HG02840 (cell line): ENCODE data around the gene EEF1G.
A peak's percentile ranks its signal among the peaks of the same experiment; 100 is the strongest.
"Not testable (repeated sequence)": the region's sequence is repeated elsewhere in the genome, so short reads cannot be mapped to it uniquely, and the experiment has no call there.

Experiments
- ATAC-seq: cut with Tn5 transposase; IDR thresholded peaks from one replicate; pipeline ENCODE4 v1.9.1; 2021; ENCODE audit warnings: mild to moderate bottlenecking, moderate library complexity, moderate number of reproducible peaks; ENCODE audit not compliant: unreplicated experiment, low FRiP score

EEF1G gene

DNA sequence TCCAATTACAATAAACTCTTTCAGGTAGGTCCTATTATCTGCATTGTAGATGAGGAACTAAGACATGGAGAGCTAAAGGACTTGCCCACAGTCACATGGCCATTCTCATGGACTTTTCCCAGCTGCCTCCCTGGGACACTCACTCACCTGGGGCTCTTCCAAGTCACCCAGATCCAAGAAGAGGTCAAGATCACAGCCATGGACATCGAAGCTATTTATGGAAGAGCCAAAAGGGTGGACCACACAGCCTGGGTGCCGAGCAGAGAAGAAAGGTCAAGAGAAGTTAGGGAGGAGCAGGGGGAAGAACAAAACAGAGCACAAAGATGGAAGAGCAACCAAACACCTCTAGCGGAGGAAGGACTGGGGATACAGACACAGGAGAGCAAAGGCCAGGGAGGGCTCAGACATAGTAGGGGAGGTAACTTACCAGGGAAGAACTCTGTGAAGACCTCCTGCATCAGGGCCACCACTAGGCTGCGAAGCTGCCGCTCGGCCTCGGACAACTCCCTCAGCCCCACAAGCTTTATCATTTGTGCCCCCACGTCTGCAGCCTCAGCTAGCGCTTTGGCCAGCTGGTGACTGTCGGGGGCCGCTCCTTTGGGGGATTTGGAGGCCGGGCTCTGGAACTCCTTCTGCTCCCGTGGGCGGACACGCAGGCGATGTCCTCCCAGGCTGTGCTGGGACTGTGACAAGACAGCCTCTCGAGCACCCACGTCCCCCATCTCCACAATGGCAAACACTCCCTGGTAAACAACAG is 7.4 kb upstream of the EEF1G start:
- no peak for ATAC-seq

DNA sequence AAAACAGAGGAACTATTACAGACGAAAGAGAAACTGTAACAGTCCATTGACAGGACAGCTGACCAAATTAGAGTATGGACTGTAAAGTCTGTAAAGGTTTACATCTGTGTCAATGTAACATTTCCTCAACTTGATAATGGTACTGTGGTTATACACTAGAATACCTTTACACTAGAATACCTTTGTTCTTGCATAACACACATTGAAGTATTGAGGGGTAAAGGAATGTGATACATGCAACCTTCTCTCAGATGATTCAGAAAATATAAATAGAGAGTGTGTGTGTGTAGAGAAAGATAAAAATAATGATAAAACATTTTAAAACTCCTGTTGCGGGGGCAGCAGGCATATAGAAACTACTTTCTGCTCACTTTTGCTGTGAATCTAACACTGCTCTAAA is 5.6 kb upstream of the EEF1G start:
- no peak for ATAC-seq

DNA sequence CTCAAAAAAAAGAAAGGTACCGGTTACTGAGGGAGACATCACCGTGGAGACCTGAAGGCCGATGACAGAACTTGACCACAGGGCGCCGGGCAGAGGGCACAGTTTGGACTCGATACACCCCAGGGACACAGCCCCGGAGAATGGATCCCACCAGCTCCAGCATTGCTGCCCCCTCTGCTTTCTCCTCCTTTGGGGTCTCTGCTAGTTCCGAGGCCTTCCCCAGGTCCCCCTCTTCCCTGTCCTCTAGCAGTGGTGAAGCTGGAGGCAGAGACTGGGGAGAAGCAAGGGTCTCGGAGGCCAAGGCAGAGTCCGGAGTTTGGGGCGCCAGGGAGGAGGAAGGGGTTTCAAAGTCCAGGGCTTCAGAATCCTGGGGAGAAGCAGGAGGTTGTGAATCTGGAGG is 4.8 kb upstream of the EEF1G start:
- no peak for ATAC-seq

DNA sequence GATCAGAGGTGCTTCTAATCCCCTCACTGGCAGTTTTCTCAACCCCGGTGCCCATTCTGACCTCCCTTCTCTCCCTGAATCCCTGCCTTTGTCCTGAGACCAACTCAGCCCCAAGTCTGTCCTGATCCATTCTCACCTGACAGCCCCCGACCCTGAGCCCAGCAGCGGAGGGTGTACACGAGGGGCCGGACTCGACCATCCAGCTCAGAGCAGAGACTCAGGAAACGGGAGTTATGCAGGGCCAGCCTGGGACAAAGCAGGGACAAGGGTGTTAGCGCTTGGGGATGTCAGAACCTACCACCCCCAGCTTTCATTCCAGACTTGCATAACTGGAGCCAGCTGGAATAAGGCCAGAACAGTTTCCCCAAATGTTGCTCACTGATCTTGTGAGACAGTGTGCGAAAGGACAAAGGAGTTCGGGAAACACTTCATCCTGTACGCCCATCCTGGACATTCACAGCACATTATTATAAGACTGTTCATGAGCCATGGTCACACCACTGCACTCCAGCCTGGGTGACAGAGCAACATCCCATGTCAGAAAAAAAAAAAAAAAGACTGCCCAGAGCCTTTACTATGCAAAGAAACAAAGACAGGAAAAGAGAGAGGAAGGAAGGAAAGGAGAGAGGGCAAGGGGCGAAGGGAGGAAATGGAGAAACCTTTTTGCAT is 3.5 kb upstream of the EEF1G start:
- no peak for ATAC-seq

DNA sequence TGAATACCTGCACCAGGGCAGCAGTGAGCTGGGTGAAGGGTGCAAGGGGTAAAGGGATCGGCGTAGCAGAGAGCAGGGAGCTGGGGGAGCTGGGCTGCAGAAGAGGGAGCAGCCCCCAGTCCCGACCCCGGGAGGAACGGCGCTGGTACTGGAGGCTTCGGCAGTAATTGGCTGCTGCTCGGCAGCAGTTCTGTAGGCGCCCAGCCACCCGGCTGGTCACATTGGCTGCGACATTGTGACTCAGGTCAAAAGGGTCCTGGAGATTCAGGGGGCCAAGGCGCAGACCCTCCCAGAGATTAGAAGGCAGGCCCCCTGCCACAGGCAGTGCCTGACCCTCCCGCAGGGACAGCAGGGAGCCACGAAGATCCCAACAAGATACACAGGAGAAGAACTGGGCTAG is 2.1 kb upstream of the EEF1G start:
- no peak for ATAC-seq

GRCh38 chr11:62575156-62575555 is 1.5 kb upstream of the EEF1G start:
- ATAC-seq = no peak

- peak; percentile 15 for ATAC-seq
Measured at GRCh38 chr11:62574363-62575071, 826 bp upstream of the EEF1G start.

DNA sequence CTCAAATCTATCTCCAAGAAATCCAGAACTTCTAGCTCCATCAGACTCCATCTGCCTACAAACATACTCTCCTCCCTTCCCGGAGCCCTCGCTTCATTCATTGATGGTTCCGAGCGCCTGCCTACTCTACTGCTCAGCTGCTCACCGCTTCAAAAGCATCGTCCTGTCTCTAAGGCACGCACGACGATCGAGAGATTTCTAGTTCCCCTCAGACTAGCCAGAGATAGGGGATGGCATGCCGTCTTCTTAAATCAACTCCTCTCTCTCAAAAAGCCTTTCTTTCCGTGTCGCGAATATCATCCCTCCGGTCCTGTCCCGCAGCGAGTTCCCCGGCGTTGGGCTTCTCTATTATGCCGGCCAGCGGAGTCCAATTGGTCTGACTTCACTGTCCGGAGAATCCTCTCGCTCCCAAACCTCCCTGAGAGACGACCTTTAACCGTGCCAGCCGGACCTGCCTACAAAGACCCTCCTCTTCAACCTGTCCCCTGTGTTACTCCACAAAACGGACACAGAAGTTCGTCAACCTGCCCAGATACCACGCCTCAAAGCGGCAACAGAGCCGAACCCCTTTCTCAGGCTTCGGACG is 592 bp downstream of the EEF1G start:
- no peak for ATAC-seq

GRCh38 chr11:62572431-62572830 is 1.3 kb downstream of the EEF1G start:
- no peak for ATAC-seq

- not testable (repeated sequence) for ATAC-seq
Measured at GRCh38 chr11:62571493-62571892, 2.2 kb downstream of the EEF1G start.

DNA sequence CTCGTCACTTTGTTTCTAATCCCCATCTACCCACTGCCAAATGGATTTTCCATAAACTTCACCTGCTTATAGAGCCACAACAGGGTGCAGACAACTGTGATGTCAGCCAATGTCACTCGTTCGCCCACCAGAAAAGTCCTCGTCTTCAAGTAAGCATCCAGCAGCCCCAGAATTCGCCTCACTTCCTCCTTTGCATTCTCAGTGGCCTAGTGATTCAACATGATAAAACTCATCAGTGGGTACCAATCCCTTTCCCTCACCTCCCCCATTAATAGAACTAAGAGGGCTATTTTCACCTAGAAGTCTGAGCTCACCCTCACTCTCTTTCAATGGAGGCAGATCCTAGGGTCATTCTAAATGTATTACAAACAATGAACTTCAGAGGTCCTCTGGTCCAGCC is 2.8 kb downstream of the EEF1G start:
- ATAC-seq = not testable (repeated sequence)

DNA sequence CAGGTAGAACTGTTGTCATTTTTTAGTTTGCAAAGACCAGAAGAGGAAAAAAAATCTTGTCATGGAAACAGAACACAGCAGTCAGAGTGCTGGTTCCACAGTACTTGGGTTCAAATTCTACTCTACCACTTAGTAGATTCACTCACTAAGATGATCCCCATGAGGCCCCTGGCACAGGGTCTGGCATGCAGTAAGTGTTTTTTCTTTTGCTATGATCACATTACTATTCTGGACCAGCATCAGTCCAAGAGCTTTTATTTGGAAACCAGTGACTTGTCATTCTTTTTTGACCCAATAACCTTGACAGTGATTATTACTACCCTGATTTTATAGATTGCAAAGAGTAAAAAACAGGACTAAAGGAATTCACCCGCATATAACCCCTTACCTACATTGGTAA is 4.1 kb downstream of the EEF1G start:
- no peak for ATAC-seq

DNA sequence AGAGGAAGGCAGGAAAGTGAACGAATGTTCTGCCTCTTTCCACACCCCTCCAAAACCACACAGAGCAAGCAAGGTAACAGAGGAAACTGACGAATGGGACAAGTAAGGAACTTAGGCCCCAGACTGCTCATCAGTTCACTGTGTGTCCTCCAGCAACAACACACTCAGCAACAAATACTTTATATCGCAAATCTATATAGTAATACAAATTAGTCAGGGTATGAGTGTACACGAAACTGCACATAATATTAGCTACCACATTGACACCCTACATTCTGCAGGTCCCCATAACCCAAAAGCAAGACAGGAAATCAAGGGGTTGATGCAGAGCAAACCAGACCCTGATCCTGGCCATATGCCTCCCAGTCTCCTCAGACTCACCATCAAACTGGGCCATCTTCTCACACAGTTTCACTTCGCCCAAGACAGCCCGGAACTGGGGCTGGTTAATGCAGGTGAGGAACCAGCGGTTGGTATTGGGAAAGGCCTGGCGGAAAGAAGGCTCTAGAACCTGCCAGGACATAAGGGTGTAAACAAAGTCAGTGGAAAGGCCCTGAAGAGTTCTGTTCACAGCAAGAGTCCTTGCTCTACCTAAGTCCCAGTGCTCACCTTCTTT is 6.6 kb downstream of the EEF1G start:
- ATAC-seq = no peak

- no peak for ATAC-seq
Measured at GRCh38 chr11:62566247-62566646, 7.4 kb downstream of the EEF1G start.

DNA sequence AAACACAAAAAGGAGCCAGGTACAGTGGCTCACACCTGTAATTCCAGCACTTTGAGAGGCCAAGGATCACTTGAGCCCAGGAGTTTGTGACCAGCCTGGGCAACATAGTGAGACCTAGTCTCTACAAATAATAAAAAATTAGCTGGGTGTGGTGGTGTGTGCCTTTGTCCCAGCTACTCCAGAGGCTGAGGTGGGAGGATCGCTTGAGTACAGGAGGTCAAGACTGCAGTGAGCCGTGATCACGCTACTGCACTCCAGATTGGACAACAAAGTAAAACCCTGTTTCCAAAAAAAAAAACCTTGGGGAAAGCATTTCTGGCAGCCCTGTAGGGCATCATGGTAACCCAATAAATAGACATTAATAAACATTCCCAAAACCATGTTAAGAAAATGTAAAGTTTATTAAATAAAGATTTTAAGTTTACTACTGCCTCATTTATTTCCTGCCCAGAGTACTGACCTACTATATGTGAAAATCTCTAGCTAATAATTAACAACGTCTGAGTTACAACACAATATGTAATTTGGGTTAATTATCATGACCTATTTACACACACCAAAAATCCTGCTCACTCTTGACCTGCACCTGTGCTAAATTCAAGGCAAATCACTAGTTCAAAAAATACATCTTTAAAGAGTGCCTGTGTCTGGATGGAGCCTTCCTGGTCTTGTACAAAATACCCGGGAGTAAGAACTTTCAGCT is 8.4 kb downstream of the EEF1G start:
- ATAC-seq = no peak

DNA sequence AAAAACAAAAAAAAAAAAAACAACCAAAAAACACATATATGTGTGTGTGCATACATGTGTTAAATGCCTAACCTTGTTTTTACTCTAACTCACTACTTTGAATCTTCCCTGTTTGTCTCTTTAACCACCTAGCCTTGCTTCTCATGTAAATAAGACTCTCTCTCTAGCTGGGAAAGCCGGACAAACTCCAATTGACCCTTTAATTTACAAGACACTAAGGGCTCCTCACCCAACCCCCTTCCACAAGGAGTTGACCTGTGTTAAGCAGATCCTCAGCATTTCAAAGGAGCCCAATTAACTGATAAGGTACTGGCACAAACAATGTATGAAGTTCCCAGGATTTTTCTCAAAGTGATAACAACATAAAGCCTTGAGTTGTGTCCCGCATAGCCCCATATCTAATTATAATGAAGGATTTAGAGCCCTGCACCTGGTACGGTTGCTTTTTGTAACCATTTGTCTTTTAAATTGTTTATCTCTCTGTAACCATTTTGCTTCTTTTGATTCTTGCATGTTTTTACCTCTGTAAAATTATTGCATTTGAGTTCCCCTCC is 11.9 kb downstream of the EEF1G start:
- not testable (repeated sequence) for ATAC-seq

DNA sequence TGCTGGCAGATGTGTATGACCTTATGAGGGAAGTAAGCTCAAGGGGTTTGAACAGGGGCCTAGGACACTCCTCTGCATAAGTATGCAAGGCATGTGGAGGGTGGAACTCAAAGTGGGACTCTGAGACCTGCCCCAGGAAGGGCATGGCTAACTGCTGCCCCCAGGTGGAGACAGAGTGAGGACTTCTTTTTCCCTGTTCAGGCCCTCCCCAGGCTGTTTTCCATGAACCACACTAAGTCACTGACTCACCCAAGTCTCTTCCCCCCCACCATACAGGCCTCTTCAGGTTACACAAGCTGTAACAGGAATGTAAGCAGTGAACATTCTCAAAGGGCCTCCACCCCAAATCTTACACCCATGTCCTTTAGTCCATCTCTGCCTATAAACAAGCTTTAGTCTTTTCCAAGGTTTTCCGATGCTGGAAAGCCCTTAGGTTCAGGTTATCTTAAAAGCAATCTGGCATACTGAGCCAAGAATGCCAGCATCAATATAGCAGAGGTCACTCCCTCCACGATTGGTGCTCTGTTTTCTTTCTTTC is 13.1 kb downstream of the EEF1G start:
- no peak for ATAC-seq

GRCh38 chr11:62559626-62560025 is 14.1 kb downstream of the EEF1G start:
- ATAC-seq = not testable (repeated sequence)

GRCh38 chr11:62559204-62559603 is 14.5 kb downstream of the EEF1G start:
- no peak for ATAC-seq

GRCh38 chr11:62558669-62559068 is 15.0 kb downstream of the EEF1G start:
- ATAC-seq = no peak
